Activated CD4-positive, alpha-beta T cell treated with anti-CD3 and anti-CD28 coated beads, Interleukin-2, amount 50 U/mL, for 16 hours (primary cell): ENCODE measurements around the gene UBE2L5.
A peak's percentile ranks its signal among the peaks of the same experiment; 100 is the strongest.

Experiments
- DNase-seq: peaks from one replicate; pipeline ENCODE4 v3.0.0-alpha.2; 2020

The UBE2L5 gene

DNA sequence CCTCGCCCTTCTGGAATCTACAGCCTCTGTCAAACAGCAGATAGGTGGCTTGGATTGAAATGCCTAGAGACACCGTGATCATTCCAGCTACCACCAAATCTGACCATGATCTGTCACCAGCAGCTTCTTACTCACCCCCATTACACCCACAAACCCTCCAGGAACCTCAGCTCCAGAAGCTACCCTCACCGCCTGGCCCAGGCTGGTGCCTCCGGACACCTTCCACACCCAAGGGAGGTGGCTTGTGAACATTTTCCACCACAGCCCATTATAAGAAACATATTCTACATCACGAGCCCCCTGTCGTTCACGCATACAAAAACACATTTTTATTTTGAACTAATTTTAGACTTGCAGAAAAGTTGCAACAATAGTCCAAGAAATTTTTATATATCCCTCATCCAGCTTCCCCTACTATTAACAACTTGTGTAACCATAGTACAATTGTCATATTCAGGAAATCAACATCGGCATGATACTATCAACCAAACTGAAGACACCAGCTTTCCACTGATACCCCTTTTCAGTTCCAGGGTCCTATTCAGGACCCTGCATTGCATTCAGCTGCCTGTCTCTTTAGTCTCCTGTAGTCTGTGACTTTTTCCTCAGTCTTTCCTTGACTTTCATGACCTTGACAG lies 15.4 kb upstream of the UBE2L5 start:
- no peak for DNase-seq

- DNase-seq: peak; percentile 95
Measured at GRCh38 chr13:30408319-30409101, 13.8 kb upstream of the UBE2L5 start.

GRCh38 chr13:30409886-30410704 lies 12.2 kb upstream of the UBE2L5 start:
- DNase-seq: no peak

- DNase-seq: no peak
Measured at GRCh38 chr13:30410705-30411125, 11.6 kb upstream of the UBE2L5 start.

DNA sequence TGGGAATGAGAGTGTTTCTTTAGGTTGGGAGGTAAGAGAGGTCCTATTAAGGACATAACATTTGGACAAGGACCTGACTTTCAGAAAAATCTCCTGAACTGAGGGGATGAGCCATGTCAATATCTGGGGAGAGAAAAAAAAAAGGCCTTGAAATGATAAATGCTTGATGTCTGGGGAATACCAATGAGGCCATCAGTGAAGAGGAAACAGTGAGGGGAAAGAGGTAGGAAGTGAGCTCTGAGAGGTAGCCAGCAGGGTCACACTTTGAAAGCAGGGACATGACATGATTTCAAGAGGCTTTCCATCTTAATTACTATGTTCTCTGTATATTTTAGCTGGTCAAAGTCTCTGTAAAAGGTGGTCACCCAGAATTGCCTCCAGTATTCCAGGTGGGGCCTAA lies 9.9 kb upstream of the UBE2L5 start:
- DNase-seq: no peak

DNA sequence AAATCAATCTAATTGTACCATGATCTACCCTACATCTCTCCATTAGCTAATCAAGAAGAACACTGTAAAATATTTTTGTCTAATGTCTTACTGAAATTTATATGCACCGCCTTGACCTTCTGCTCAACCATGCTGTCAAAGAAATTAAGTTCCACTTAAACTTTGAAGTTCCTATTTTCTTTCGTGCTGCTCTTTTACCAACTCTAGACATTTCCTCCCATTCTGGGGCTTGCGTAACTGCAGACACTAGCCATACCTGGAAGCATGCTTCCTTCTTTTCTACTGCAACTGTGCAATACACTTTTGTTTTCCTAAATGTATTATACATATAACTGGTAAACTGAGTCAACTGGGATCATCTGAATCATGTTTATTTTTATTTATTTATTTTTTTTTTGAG lies 8.5 kb upstream of the UBE2L5 start:
- no peak for DNase-seq

DNA sequence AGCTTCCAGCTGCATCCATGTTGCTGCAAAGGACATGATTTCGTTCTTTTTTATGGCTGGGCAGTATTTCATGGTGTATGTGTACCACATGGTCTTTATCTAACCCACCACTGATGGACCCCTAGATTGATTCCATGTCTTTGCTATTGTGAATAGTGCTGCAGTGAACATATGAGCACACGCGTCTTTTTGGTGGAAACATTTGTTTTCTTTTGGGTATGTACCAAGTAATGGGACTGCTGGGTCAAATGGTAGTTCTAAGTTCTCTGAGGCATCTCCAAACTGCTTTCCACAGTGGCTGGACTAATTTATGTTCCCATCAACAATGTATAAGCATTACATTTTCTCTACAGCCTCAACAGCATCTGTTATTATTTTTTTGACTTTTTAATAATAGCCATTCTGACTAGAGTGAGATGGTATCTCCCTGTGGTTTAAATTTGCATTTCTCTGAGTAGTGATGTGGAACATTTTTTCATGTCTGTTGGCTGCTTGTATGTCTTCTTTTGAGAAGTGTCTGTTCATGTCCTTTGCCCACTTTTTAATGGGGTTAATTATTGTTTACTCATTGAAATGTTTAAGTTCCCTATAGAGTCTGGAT lies 6.8 kb upstream of the UBE2L5 start:
- DNase-seq: no peak

- no peak for DNase-seq
Measured at GRCh38 chr13:30416471-30416870, 5.8 kb upstream of the UBE2L5 start.

GRCh38 chr13:30418075-30418716 lies 4.1 kb upstream of the UBE2L5 start:
- no peak for DNase-seq

GRCh38 chr13:30418717-30419459 lies 3.4 kb upstream of the UBE2L5 start:
- DNase-seq: no peak

DNA sequence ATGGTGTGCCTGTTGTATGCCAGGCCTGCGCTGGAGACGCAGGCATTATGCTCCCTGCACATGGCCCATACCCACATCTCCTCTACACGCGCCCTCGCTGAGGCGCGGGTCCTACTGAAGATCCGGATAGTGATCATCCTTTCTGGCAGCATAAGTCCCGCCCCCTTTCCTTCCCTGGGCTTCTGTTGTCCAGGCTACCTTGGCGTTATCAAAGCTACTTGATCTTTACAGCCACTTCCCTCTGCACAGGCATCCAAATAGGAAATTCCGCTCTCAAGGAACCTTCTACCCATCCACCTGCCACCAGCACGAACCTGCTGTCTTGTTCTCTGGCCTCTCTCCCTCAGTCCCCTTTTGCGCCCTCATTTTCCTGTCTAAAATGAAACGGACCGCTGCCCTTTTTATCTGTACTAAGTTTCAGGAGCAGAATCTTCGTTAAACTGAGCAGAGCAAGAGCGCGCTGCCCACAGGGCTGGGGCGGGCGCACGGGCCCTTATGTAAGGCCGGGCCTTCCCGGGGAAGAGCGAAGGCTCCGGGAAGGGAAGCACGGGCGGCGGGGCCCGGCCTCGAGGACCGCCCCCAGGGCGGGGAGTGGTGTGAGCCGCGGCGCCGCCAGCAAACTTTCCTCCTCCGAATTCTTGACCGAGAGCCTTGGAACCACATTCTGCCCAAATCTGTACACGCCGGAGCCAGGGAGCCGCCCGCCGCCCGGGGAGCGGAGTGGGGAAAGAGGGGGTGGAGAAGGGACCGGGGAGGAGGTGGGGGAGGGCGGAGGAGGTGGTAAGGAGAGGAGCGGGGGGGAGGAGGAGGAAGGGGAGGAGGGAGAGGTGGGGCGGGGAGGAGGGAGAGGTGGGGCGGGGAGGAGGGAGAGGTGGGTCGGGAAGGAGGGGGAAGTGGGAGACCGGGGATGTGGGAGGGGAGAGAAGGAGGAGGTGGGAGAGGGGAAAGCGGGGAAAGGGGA lies 920 bp upstream of the UBE2L5 start:
- DNase-seq: peak; percentile 44

DNA sequence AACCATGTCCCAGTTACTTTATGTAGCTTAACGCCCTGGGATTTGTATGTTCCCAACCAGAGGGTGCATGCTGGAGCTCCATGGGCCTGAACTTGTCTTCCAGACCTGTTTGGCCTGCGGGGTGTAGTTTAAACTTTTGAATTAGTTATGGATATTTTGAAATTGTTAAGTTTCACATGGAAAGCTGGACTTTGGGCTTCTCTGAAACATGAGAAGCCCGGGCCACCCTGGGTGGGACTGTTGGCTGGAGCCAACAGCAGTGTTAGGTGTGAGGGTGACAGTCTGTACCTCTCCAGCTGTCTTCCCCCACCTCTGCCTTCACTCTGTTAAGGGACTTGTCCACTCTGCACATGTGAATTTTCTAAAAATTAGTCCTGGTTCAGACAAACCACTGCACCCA lies 1.6 kb downstream of the UBE2L5 start:
- no peak for DNase-seq

DNA sequence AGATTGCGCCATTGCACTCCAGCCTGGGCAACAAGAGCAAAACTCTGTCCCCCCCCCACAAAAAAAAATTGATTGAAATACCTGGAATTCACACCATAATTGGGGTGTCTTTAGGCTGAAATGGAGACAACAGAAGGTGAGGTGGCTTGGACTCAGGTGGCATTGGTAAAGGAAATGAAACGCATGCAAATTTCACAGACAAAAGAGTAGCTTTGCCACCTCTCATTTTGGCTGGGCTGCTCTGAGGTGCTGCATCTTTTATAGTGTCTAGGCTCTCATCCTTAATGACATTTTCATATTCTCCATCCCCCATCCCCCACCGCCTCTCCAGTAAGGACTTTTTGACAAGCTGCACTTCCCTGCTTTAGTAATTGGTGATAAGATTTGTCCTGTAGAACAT lies 6.9 kb downstream of the UBE2L5 start:
- no peak for DNase-seq

GRCh38 chr13:30429721-30430694 lies 7.7 kb downstream of the UBE2L5 start:
- DNase-seq: peak; percentile 77

- DNase-seq: peak; percentile 25
Measured at GRCh38 chr13:30431269-30431940, 9.1 kb downstream of the UBE2L5 start.

GRCh38 chr13:30435911-30436451 lies 13.7 kb downstream of the UBE2L5 start:
- no peak for DNase-seq

DNA sequence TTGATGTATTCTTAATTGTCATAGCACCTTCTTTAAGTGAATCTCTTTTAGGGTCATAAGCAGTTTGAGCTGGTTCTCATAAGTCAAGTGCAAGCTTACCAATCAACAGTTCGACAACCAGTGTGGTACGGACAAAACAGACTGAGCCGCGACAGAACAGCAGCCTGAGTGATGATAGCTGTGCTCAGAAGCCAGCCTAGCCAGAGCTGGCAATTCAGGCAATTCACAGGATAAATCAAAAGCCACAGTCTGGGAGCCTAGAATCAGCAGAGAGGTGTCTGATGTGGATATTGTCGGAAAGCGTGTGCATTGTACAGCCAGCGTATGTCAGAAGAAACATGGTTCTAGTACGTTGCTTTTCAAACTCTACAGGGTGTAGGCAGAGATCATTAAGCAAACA lies 14.9 kb downstream of the UBE2L5 start:
- no peak for DNase-seq

DNA sequence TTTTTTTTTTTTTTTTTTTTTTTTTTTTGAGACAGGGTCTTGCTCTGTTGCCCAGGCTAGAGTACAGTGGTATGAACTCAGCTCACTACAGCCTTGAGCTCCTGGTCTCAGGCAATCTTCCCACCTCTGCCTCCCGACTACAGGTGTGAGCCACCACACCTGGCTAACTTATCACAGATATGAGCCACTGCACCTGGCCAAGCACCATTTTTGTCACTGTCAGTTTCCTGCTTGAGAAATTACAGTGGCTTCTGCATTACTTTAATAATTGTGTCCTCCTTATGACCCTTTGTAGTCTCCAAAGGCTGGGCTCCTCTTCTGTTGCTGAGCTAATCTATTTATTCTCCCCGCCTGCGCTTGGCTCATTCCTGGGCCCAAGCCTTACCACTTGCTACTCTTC lies 16.0 kb downstream of the UBE2L5 start:
- DNase-seq: no peak
